Measurements from ENCODE around the gene TRIM34. TPM values are rescaled to one million over a fixed set of nuclear protein-coding genes. Genes with fewer than 3 reads are reported as not detected.
"Not testable (repeated sequence)": the region's sequence is repeated elsewhere in the genome, so short reads cannot be mapped to it uniquely, and the experiment has no call there.

Gene TRIM34
- total RNA-seq = 1.3 TPM

GRCh38 chr11:5624489-5625279, at the start of gene TRIM34:
Gene TRIM34 (plus strand): TSS chr11:5625001. CDS start chr11:5632332, 7,331 bp downstream.
- DNase-seq (ENCODE audit: low spot score) (peak; percentile 66), ATAC-seq (peak; percentile 97)

GRCh38 chr11:5575152-5575551, 49.6 kb upstream of the TRIM34 start:
- DNase-seq (ENCODE audit: low spot score) (no peak), ATAC-seq (no peak)

GRCh38 chr11:5577101-5577500, 47.7 kb upstream of the TRIM34 start:
- DNase-seq (ENCODE audit: low spot score) = no peak
- no peak for ATAC-seq

GRCh38 chr11:5580577-5580976, 44.2 kb upstream of the TRIM34 start, which contains the start of gene OR52B6:
Gene OR52B6 (plus strand): TSS chr11:5580877. CDS start chr11:5580877, 0 bp downstream.
- DNase-seq (ENCODE audit: low spot score) (no peak), ATAC-seq (no peak)

- no peak for ATAC-seq
- DNase-seq (ENCODE audit: low spot score) = no peak
Observed at GRCh38 chr11:5581014-5581413, 43.8 kb upstream of the TRIM34 start.

GRCh38 chr11:5584458-5584857, 40.3 kb upstream of the TRIM34 start:
- not testable (repeated sequence) for ATAC-seq; DNase-seq (ENCODE audit: low spot score)

- not testable (repeated sequence) for DNase-seq (ENCODE audit: low spot score); ATAC-seq
Observed at GRCh38 chr11:5589906-5590305, 34.9 kb upstream of the TRIM34 start.

- ATAC-seq = no peak
- DNase-seq (ENCODE audit: low spot score) = no peak
Observed at GRCh38 chr11:5591613-5592012, 33.2 kb upstream of the TRIM34 start.

- DNase-seq (ENCODE audit: low spot score) = no peak
- no peak for ATAC-seq
Observed at GRCh38 chr11:5592615-5593014, 32.2 kb upstream of the TRIM34 start.

- ATAC-seq = no peak
Observed at GRCh38 chr11:5593146-5593545, 31.7 kb upstream of the TRIM34 start.

GRCh38 chr11:5596607-5597201, 28.1 kb upstream of the TRIM34 start, which contains the start of gene TRIM6:
Gene TRIM6 (plus strand): TSS chr11:5596637. CDS start chr11:5596898, 261 bp downstream.
- DNase-seq (ENCODE audit: low spot score) = peak; percentile 50
- peak; percentile 66 for ATAC-seq

More at GRCh38 chr11:5593146-5593545, 31.7 kb upstream of the TRIM34 start:
- DNase-seq (ENCODE audit: low spot score) = no peak

GRCh38 chr11:5597953-5598352, 26.8 kb upstream of the TRIM34 start:
- no peak for DNase-seq (ENCODE audit: low spot score)

GRCh38 chr11:5600374-5600851, 24.4 kb upstream of the TRIM34 start:
- DNase-seq (ENCODE audit: low spot score) = peak; percentile 67

More at GRCh38 chr11:5597953-5598352, 26.8 kb upstream of the TRIM34 start:
- ATAC-seq = no peak

GRCh38 chr11:5602791-5603190, 22.0 kb upstream of the TRIM34 start:
- ATAC-seq; DNase-seq (ENCODE audit: low spot score): not testable (repeated sequence)

More at GRCh38 chr11:5600374-5600851, 24.4 kb upstream of the TRIM34 start:
- peak; percentile 93 for ATAC-seq

- ATAC-seq (no peak), DNase-seq (ENCODE audit: low spot score) (no peak)
Observed at GRCh38 chr11:5603326-5603725, 21.5 kb upstream of the TRIM34 start.

- DNase-seq (ENCODE audit: low spot score) (no peak), ATAC-seq (no peak)
Observed at GRCh38 chr11:5604896-5605295, 19.9 kb upstream of the TRIM34 start.

GRCh38 chr11:5605849-5606248, 19.0 kb upstream of the TRIM34 start:
- ATAC-seq (no peak), DNase-seq (ENCODE audit: low spot score) (no peak)

- DNase-seq (ENCODE audit: low spot score) = no peak
- no peak for ATAC-seq
Observed at GRCh38 chr11:5608808-5609207, 16.0 kb upstream of the TRIM34 start.

GRCh38 chr11:5610446-5610845, 14.4 kb upstream of the TRIM34 start:
- DNase-seq (ENCODE audit: low spot score) (no peak), ATAC-seq (no peak)

GRCh38 chr11:5611627-5612026, 13.2 kb upstream of the TRIM34 start:
- no peak for ATAC-seq
- DNase-seq (ENCODE audit: low spot score) = no peak

- ATAC-seq = no peak
- DNase-seq (ENCODE audit: low spot score) = no peak
Observed at GRCh38 chr11:5618807-5619206, 6.0 kb upstream of the TRIM34 start.

Measured in left lobe of liver (tissue), 2 donors.